Islet of Langerhans (tissue), 1 donor: ENCODE data around the gene RSPO3.

Experiments
- FAIRE-seq: peaks from one replicate; lab custom pipeline; 2011; peaks lifted over from hg19 to GRCh38; lab: Jason Lieb, UNC

RSPO3 gene

GRCh38 chr6:127164036-127164435, 45.6 kb downstream of the RSPO3 start:
- no peak for FAIRE-seq

DNA sequence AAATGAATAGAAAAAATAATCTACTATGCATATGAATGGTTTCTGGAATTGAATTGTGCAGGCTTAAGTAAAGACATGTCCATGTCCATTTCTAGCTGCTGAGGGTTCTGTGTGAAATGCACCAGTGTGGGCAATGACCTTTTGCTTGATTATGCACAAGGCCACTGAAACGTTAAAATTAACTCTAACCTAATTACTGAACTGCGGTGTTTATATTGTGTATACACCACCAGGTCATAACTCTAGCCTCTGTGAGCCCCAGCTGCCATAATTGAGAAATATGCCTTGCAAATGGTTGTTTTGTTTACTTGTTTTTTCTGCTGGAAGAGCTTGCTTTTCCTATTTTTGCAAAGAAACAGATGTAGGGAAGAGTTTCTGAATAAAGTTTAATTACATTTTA, 46.1 kb downstream of the RSPO3 start:
- no peak for FAIRE-seq

GRCh38 chr6:127173156-127173940, 54.9 kb downstream of the RSPO3 start:
- no peak for FAIRE-seq

GRCh38 chr6:127176146-127176545, 57.7 kb downstream of the RSPO3 start:
- FAIRE-seq = no peak

DNA sequence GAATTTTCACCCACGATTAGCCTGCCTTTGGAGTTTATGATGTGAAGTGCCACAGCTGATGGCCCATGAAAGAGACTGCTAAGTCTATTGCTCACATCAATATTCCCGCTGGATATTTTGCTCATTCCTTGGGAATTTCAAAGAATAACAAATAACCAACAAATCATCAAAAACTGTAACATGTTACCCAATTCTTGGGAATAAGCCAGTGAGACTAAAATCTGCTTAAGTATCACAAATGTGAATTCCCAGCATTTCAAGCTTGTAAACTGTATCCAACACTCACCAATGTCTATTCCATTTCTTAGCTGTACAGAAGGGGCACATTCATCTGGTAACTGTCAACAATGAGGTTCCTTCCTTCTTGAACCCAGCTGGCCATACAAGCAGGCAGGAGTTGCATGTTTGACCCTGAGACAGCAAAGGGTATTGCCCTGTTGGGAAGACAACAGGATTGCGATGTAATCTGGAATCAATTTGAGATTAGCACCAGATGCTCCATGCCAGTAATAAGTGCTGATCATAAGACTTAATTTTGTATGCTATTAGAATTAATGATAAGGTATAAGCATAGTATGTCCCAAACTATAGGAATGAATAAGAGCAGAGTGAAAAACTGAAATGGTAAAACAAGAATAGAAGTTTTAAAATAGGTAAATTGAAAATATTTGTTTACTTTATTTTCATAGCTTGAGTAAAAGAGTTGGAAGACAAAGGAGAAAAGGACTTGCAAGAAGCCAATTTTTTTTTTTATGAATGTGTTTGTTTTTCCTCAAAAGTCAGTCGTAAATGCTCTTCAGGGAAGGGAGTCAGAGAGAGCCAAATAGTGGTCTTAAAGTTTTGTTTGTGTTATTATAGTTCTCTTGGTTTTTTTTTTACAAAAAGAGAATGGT, 58.8 kb downstream of the RSPO3 start:
- no peak for FAIRE-seq

DNA sequence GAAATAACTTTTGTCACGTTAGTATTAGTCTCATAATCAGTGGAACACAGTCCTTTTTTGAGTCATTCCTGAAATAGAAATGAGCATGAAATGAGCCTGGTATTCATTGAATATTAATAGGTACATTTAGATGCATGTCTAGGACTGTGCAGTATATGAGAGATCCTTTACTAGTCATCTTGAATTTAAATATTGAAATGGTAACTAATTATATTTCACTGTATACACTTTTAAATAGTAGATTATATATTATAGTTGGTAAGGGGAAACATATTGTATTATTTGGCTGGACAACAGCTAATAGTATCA, 59.4 kb downstream of the RSPO3 start:
- no peak for FAIRE-seq

- no peak for FAIRE-seq
Observed at GRCh38 chr6:127178746-127179145, 60.3 kb downstream of the RSPO3 start.

DNA sequence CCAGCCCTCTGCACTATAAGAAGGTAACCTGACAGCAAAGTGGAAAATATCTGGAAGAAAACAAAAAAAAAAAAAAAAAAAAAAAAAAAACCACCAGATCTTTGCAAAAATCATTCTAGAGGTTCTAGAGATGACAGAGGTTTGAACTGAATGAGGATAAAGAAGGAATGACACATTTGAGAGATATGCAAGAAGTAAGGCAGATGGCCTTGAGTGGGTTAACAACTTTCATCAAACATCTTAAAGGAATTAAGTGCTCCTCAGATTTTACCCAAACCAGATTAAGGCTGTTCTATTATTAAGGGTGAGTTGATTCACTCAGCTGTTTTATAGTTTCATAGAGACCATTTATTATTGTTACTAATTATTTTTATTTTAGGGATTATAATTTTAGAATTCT, 62.0 kb downstream of the RSPO3 start:
- FAIRE-seq = no peak

DNA sequence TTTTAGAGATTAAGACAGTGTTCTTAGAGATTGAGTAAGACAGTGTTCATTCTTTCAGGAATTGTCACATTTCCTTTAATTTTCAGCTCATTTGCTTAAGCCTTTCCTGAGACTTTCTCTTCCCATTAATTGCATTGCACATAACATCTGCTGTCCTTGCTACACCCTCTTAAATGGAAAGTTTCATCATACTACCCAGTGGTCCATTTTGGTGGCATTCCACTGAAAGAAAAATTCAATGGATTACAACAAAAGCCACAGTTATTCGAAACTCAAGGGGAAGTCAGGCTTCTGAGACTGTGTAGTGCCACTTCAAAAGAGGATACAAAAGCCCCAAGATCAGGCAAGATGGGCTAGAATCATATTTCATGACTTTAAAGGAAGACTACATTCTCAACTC, 64.0 kb downstream of the RSPO3 start:
- no peak for FAIRE-seq

GRCh38 chr6:127185437-127185995, 67.0 kb downstream of the RSPO3 start:
- no peak for FAIRE-seq

DNA sequence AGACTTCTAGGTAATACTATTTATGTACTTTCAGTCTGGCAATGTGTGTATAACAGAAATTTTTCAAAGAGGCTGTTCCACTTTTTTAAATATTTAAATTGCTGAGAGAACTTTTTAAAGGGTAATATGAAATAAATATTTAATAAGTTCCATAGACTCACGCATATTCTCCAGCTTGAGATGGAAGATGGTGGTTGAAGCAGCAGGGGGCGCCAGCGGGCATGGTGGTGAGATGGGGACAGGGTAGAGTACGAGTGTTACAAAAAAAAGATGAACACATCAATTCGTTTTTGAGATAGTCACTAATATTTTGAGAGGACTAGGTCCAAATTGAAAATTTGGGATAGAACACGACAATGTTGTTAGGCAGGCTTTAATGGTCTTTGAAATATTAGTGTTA, 68.4 kb downstream of the RSPO3 start:
- FAIRE-seq = no peak

- FAIRE-seq = no peak
Observed at GRCh38 chr6:127188744-127189143, 70.3 kb downstream of the RSPO3 start.

GRCh38 chr6:127190552-127190951, 72.1 kb downstream of the RSPO3 start:
- FAIRE-seq = peak; percentile 43

DNA sequence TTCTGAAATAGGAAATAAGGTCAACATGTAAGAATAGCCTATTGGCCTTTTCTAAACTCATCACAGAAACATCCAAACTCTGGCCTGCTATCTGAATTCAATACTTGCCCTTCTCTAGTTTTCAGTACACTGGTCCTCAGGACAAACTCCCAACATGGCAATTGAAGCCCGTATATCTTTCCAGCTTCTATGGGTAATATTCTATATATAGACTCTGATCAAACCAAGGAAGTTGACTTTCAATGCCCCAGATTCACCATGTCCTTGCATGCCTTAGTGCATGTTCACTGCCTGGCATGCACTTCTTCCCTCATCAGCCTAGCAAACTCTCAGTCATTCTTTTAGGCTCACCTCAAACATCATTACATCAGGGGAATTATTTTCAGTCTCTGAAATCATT, 73.2 kb downstream of the RSPO3 start:
- FAIRE-seq = no peak

- FAIRE-seq = no peak
Observed at GRCh38 chr6:127192911-127193541, 74.6 kb downstream of the RSPO3 start.

DNA sequence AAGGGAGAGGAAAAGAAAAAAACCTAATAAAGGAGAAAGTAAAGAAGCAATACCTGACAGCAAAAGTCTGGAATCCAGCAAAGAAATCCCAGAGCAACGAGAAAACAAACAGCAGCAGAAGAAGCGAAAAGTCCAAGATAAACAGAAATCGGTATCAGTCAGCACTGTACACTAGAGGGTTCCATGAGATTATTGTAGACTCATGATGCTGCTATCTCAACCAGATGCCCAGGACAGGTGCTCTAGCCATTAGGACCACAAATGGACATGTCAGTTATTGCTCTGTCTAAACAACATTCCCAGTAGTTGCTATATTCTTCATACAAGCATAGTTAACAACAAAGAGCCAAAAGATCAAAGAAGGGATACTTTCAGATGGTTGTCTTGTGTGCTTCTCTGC, 77.4 kb downstream of the RSPO3 start:
- FAIRE-seq = no peak

DNA sequence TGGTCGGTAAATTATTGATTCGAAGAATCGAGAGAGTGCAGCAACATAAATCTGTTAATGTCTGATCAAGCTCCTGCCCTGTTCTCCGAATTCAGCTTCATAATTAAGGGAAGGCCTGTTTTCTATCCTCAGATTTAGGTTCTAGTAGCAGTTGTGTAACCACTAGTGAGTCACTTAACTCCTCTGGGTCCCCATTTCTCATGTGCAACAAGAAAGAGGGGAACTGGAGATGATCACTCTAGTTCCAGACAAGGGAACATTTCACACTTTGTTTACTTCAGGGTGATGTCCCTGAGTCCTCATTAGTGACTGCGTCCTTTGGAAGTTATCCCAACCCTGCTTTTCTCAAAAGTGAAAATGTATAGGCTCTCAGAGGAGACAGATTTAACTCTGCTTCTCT, 80.1 kb downstream of the RSPO3 start:
- FAIRE-seq = no peak

DNA sequence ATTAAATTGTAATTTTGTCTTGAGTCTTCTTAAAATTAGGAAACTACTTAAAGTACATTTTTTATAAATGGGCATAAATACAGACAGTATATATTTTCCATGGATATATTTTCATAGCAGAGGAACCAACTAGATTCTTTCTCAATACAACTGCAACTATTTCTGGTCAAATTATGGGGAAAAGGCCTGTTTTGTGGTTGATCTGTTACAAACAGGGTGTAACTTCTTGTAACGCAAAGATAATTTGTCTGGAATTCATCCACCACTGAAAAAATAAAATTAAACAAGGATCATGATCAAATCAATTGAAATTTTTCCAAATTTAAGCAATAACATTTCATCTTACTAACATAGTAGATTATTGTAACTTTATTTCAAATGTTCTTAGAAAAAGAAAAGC, 81.0 kb downstream of the RSPO3 start:
- FAIRE-seq = no peak

DNA sequence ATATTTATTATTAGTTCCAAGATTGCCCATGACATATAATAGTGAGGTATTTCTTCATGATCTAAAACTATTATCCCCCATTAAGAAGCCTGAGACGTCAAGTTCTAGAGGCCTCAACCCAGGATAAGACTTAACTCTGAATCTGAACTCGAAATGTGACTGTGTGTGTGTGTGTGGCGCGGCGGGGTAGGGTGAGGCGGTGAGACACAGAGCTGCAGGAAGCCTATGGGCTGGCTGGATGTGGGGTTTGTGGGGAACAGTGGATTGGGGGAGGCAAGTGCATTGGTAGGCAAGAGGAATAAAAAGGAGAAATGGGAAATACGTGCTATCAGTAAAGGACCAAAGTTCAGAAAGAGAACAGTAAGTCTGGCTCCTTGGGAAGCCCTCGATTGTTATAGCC, 81.6 kb downstream of the RSPO3 start:
- no peak for FAIRE-seq

- no peak for FAIRE-seq
Observed at GRCh38 chr6:127201321-127201720, 82.8 kb downstream of the RSPO3 start.

DNA sequence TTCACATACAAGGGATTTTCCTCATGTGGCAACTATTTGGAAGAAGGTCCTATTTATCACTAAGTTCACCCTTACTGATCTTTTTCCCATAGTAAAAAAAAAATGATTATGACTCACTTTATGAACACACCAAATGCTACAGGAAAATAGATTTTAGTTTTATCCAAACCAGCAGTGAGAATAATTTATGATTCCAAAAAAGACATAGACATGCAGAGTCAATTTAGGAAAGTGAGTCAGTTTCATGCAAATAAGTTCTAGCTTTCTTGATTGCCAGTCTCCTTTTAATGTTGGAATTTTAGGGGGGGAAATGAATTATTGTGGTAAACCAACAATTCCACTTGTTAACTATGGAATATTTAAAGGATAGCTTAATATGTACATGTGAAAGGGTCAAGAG, 84.2 kb downstream of the RSPO3 start:
- FAIRE-seq = no peak

- no peak for FAIRE-seq
Observed at GRCh38 chr6:127204281-127204680, 85.8 kb downstream of the RSPO3 start.

- no peak for FAIRE-seq
Observed at GRCh38 chr6:127205036-127205435, 86.6 kb downstream of the RSPO3 start.
